T-helper 2 cell treated with Interferon-gamma antibody and Interleukin-4, amounts not matched to agents 5 μg/mL and 100 μg/mL, for 36 hours (primary cell): Measurements from ENCODE around the gene CYBC1.

Experiments
- DNase-seq: peaks from one replicate; pipeline ENCODE4 v3.0.0; 2021; ENCODE audit warnings: low spot score
- H3K27ac Mint-ChIP-seq: one replicate; pipeline ENCODE4 v1.8.0; 2021; ENCODE audit warnings: mild to moderate bottlenecking, mixed read lengths
- H3K27me3 Mint-ChIP-seq: one replicate; pipeline ENCODE4 v1.8.0; 2021; ENCODE audit warnings: low read depth, mixed read lengths
- H3K36me3 Mint-ChIP-seq: one replicate; pipeline ENCODE4 v1.8.0; 2021; ENCODE audit warnings: low read depth, mixed read lengths
- H3K4me1 Mint-ChIP-seq: one replicate; pipeline ENCODE4 v1.8.0; 2021; ENCODE audit warnings: low read depth, mixed read lengths
- H3K4me3 Mint-ChIP-seq: one replicate; pipeline ENCODE4 v1.8.0; 2022; ENCODE audit warnings: mild to moderate bottlenecking, moderate library complexity, mixed read lengths
- H3K9me3 Mint-ChIP-seq: one replicate; pipeline ENCODE4 v1.8.0; 2021; ENCODE audit warnings: mixed read lengths

CYBC1 gene

DNA sequence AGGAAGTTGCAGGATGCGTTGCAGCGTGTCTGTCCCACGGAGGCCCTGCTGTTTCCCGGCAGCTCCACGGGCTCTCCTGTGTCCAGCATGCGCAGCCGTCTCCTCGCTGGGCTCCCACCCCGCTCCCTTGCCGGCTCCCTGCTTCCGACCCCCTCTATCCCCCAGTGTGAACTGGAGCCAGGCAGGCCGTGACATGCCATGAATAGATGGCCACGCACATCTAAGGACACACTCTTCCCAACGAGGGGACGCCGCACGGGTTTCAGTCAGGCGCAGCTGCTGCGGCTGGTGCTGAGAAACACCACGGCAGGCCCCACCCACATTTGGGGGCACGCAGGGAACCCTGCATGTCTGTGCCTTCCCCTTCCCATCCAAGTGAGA lies 41.6 kb downstream of the CYBC1 start:
- Mint-ChIP-seq H3K27me3 (no peaks in the 10 kb centered on the region), H3K36me3 (peaks cover 5% of the 10 kb centered on the region), H3K27ac (no peak overlapping the region), H3K4me3 (no peak overlapping the region), H3K9me3 (no peaks in the 10 kb centered on the region), H3K4me1 (peaks cover 2% of the 10 kb centered on the region)
- DNase-seq = no peak

DNA sequence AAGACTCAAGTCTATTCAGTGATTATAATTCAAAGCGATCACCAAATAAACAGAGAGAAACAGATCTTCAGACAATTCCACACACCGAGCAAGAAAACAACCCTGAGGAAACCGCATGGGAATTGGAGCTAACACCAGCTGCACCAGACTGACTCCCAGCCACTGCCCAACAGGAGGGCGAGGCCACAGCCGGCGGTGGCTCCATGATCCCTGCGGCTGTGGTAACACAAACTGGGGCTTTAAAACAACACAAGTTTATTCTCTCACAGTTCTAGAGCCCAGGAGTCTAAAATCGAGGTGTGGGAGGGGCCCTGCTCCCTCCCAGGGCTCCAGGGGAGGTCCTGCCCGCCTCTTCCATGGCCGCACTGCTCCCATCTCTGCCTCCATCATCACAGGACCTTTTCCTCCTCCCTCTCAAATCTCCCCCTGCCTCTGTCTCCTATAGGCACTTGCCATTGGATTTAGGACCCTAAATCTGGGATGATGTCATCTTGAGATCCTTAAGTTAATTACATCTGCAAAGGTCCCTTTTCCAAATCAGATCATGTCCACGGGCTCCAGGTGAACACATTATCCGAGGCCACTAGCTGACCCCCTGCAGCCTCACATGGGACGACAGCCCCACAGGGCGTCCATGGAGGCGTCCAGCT lies 42.1 kb downstream of the CYBC1 start:
- Mint-ChIP-seq H3K36me3 (peaks cover 8% of the 10 kb centered on the region), H3K27ac (no peak overlapping the region), H3K27me3 (no peaks in the 10 kb centered on the region)

DNA sequence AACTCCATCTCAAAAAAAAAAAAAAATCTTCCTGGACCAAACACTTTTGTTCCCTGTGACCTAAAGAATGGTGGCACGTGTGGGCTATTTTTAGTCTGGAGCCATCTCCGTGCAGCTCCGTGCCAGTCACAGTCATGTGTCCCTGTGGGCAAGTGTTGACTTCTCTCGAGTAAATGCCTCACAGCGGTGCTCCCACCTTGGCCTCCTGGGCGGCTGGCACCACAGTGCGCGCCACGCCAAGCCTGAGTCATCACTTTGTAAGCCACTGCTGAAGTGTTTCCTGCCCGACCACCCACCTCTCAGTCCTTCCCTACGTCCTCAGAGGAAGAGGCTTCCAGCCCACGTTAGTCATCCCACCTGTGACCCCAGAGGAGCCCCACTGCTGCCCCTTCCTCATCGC lies 43.3 kb downstream of the CYBC1 start:
- H3K4me3 Mint-ChIP-seq = no peak overlapping the region
- H3K4me1 Mint-ChIP-seq = no peaks in the 10 kb centered on the region
- no peak overlapping the region for H3K27ac Mint-ChIP-seq
- H3K36me3 Mint-ChIP-seq = peaks cover 13% of the 10 kb centered on the region
- H3K9me3 Mint-ChIP-seq = no peaks in the 10 kb centered on the region
- no peak for DNase-seq
- no peaks in the 10 kb centered on the region for H3K27me3 Mint-ChIP-seq

More for the DNA sequence above, 42.1 kb downstream of the CYBC1 start:
- Mint-ChIP-seq H3K4me3 (no peak overlapping the region), H3K4me1 (peaks cover 2% of the 10 kb centered on the region), H3K9me3 (no peaks in the 10 kb centered on the region)
- DNase-seq = no peak

DNA sequence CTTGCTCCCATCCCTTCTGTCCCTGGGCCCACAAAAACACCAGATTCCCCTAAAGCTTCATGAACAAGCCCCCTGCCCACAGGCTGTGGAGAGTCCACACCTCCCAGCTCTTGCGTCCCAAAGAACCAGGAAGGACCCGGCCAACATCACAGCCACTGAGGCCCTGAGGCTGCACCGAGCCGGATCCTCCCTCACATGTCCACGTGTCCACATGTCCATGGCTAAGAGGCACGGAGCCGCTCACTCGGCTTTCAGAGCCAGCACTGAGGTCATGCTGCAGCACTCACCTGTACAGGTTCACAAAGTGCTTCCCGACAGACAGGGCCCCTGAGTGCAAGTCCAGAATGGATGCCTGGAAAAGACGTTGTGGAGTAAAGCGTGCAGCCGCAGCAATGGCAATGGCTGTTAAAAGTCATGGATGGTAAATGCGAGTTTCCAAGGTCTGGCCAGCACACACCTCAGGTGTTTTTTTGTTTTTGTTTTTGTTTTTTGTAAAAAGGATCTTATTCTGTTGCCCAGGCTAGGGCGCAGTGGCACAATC lies 44.4 kb downstream of the CYBC1 start:
- no peak overlapping the region for H3K4me3 Mint-ChIP-seq
- H3K4me1 Mint-ChIP-seq = peaks cover 2% of the 10 kb centered on the region
- no peaks in the 10 kb centered on the region for H3K9me3 Mint-ChIP-seq
- H3K36me3 Mint-ChIP-seq = peaks cover 15% of the 10 kb centered on the region
- no peak for DNase-seq
- no peak overlapping the region for H3K27ac Mint-ChIP-seq
- no peaks in the 10 kb centered on the region for H3K27me3 Mint-ChIP-seq

DNA sequence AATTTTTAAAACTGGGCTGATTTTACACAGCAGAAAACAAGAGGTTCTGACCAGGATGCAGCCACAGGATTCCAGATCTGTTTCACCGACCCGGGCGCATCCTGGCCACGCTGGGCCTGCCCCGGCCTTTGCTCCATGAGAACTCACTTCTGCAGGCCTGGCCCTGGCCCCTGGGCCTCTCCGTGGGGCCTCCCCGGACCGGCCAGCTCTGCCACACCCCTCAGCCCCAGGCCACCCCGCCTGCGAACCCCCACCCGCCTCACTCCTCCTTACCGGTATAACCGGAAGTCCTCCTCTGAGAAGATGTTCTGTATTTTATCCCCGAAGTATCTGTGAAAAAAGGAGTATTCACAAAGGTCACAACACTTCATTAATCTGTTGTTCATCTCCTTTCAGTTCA lies 45.5 kb downstream of the CYBC1 start:
- Mint-ChIP-seq H3K27me3 (no peaks in the 10 kb centered on the region), H3K27ac (no peak overlapping the region), H3K36me3 (peaks cover 21% of the 10 kb centered on the region), H3K4me1 (peaks cover 10% of the 10 kb centered on the region), H3K9me3 (no peaks in the 10 kb centered on the region), H3K4me3 (no peak overlapping the region)
- no peak for DNase-seq

DNA sequence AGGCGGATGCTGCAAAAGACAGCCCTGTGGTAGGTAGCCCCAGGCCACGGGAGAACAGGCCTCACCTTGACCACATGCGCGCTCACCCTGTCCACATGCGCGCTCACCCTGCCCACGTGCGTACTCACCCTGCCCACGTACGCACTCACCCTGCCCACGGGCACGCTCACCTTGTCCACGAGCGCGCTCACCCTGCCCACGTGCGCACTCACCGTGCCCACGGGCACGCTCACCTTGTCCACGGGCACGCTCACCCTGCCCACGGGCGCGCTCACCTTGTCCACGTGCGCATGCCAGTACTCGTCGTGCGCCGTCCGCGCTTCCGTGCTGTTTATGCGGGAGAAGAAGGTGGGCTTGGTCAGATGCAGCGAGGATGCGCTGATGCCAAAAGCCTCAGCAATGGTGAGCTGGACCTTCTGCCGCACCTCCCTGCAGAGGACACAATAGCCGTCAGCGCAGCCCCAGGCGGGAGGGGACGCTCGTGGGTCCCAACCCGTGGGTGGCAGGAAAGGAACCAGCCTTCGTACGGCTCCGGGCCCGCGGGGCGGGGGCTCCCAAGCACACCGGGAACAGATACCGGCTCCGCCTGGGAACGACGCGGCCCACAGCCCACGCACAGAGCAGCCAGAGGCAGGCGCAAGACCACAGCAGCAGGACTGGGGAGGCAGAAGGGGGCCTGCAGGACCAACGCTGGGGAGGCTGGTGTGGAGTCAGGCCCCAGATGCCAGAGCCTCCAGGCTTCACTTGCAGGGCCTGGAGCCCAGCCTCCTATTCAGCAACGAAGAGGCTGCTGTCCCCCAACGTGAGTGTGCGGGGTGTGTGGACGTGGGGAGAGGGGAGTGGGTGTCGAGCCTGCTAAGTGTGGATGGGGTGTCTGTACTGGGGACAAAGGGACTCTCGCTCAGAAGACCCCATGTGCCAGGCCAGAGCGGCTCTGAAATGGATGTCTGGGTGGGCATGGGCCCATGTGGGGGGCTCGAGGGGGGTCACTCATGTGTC lies 46.6 kb downstream of the CYBC1 start:
- peaks cover 21% of the 10 kb centered on the region for H3K36me3 Mint-ChIP-seq
- peaks cover 10% of the 10 kb centered on the region for H3K4me1 Mint-ChIP-seq
- H3K4me3 Mint-ChIP-seq = no peak overlapping the region

DNA sequence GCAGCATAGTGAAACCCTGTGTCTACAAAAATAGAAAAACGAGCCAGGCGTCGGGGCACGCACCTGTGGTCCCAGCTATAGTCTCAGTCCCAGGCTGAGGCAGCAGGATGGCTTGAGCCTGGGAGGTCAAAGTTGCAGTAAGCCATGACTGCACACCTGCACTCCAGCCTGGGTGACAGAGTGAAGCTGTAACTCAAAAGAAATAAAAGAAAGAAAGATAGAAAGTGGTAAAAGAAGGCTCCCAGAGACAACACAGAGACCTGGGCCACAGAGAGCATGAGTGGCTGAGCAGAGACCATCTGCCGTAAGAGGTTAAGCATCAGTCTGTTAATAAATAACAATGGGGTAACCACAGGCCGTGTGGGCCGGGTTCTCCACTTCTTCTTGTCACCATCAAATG lies 47.7 kb downstream of the CYBC1 start:
- H3K36me3 Mint-ChIP-seq = peaks cover 20% of the 10 kb centered on the region
- H3K4me1 Mint-ChIP-seq = peaks cover 10% of the 10 kb centered on the region
- DNase-seq = no peak
- no peak overlapping the region for H3K27ac Mint-ChIP-seq
- H3K4me3 Mint-ChIP-seq = no peak overlapping the region
- no peaks in the 10 kb centered on the region for H3K27me3 Mint-ChIP-seq
- H3K9me3 Mint-ChIP-seq = no peaks in the 10 kb centered on the region

More for the DNA sequence above, 46.6 kb downstream of the CYBC1 start:
- no peaks in the 10 kb centered on the region for H3K9me3 Mint-ChIP-seq
- H3K27ac Mint-ChIP-seq = no peak overlapping the region
- DNase-seq = no peak
- no peaks in the 10 kb centered on the region for H3K27me3 Mint-ChIP-seq

DNA sequence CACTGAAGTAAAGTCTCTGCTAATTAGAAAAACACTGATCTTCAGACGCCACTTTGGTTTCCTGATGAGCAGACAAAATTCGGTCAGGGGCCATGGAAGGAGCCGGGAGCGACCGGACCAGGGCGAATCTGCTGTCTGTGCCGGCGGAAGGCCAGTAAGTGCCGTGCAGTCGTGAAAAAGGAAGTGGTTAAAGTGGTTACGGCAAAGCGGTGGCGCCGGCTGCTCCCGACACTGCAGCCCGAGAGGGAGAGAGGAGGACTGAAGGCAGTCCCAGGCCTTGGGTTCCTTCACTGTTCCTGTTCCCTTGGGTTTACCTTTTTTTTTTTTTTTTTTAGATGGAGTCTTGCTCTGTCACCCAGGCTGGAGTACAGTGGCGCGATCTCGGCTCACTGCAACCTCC lies 49.7 kb downstream of the CYBC1 start:
- no peaks in the 10 kb centered on the region for H3K27me3 Mint-ChIP-seq
- peaks cover 10% of the 10 kb centered on the region for H3K4me1 Mint-ChIP-seq
- H3K9me3 Mint-ChIP-seq = no peaks in the 10 kb centered on the region
- peak overlapping the region; percentile 85 for H3K4me3 Mint-ChIP-seq
- DNase-seq = peak; percentile 65
- peak overlapping the region; percentile 90 for H3K27ac Mint-ChIP-seq
- peaks cover 18% of the 10 kb centered on the region for H3K36me3 Mint-ChIP-seq

DNA sequence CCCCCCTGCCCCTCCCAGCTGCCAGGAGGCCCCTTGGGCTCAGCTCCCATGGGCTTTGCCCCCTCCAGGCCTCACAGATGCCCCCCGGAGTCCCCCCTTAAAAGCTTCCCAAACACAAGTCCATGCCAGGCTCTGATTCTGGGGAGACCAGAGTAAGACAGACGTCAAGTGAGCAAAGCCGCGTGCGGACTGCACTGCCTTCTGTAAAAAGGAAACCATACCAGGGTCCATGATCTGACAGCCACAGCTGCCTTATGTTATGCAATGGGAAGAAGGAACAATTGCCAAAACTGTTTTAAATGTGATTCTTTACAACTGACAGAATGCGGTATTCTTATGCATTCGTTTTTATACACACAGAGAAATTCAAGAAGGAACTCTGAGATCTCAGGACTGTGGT lies 50.3 kb downstream of the CYBC1 start:
- H3K4me1 Mint-ChIP-seq = peaks cover 10% of the 10 kb centered on the region
- H3K27ac Mint-ChIP-seq = peak overlapping the region; percentile 15
- peak overlapping the region; percentile 30 for H3K4me3 Mint-ChIP-seq
- DNase-seq = no peak
- H3K36me3 Mint-ChIP-seq = peaks cover 17% of the 10 kb centered on the region
- no peaks in the 10 kb centered on the region for H3K27me3 Mint-ChIP-seq
- no peaks in the 10 kb centered on the region for H3K9me3 Mint-ChIP-seq

DNA sequence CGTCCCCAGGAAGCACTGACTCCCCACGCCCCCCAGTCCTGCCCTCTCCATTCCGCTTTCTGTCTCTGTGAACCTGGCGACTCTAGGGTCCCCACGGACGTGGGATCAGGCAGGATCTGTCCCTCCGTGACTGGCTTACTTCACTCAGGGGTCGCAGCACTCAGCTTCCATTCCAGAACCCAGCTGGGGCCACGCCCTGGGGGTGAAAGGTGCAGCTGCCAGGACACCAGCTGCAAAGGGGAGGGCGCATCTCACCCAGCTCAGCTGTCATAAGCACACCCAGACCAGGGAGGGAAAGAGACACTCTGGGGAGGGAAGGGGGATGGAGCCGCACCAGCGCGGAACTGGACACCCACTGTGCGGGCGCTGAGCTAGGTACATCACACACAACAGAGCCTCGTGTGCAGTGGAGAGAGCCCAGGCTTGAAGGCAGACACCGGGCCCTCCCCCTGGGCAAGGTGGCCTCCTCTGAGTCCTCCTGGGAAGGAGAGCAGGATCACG lies 50.9 kb downstream of the CYBC1 start:
- no peaks in the 10 kb centered on the region for H3K27me3 Mint-ChIP-seq
- H3K9me3 Mint-ChIP-seq = no peaks in the 10 kb centered on the region
- DNase-seq = no peak
- H3K4me3 Mint-ChIP-seq = no peak overlapping the region
- peaks cover 10% of the 10 kb centered on the region for H3K4me1 Mint-ChIP-seq
- peaks cover 17% of the 10 kb centered on the region for H3K36me3 Mint-ChIP-seq
- H3K27ac Mint-ChIP-seq = no peak overlapping the region

DNA sequence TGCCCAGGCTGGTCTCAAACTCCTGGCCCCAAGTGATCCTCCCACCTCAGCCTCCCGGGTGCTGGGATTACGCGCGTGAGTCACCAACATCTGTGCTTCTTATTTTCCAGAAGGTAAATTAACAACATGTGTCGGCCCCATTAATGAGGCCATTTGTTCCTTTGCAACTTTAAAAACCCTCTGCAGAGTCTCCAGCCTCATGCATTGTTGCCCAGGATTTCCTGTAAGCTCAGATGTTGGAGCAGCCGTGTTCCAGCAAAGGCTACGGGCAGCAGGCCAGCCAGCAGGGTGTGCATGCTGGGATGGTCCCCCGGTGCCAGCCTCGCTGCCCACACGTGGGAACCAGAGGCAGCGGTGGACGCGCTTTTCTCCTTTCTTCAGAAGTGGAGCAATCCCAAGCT lies 51.5 kb downstream of the CYBC1 start:
- H3K4me3 Mint-ChIP-seq = no peak overlapping the region
- DNase-seq = no peak
- H3K36me3 Mint-ChIP-seq = peaks cover 17% of the 10 kb centered on the region
- H3K27me3 Mint-ChIP-seq = no peaks in the 10 kb centered on the region
- no peak overlapping the region for H3K27ac Mint-ChIP-seq
- peaks cover 10% of the 10 kb centered on the region for H3K4me1 Mint-ChIP-seq
- no peaks in the 10 kb centered on the region for H3K9me3 Mint-ChIP-seq

DNA sequence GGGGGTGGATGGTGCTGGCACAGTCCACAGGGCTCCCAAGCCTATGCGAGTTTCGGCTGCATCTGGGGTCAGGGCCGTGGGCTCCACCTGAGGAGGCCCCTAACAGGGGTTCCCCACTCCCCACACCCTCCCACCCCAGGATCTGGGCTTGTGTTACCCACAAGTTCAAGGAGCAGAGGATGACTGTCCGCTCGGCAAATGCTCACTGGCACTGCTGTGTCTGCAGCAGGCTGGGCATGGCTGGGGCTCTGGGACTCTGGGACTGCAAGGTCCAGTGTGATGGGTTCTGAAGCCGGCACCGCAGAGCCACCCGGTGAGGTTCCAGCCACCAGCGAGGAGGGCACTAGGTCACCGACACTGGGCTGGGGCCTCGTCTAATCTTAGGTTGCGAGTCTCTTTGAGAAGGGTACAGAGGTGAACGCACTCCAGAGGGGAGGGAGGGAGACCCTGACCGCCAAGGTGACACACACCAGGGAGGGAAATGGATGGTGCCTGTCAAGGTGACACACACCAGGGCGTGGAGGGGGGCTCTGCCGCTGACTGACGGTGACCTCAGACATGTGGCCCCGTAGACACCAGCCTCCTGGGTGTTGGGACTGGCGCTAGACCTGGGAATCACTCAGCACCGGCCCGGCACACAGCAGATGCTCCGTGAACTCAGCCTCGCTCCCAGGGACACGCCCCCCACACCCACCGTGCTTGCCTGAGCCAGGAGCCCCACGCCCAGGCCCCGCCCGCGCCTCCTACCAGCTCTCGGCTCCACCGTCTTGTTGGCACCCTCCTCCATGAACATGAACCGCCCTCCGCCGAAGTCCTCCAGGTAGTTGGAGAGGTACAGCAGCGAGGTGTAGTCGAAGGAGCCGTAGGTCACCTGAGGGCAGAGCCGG lies 52.9 kb downstream of the CYBC1 start:
- Mint-ChIP-seq H3K27ac (no peak overlapping the region), H3K9me3 (no peaks in the 10 kb centered on the region), H3K36me3 (peaks cover 9% of the 10 kb centered on the region), H3K4me1 (peaks cover 10% of the 10 kb centered on the region), H3K27me3 (no peaks in the 10 kb centered on the region), H3K4me3 (no peak overlapping the region)
- DNase-seq = no peak

DNA sequence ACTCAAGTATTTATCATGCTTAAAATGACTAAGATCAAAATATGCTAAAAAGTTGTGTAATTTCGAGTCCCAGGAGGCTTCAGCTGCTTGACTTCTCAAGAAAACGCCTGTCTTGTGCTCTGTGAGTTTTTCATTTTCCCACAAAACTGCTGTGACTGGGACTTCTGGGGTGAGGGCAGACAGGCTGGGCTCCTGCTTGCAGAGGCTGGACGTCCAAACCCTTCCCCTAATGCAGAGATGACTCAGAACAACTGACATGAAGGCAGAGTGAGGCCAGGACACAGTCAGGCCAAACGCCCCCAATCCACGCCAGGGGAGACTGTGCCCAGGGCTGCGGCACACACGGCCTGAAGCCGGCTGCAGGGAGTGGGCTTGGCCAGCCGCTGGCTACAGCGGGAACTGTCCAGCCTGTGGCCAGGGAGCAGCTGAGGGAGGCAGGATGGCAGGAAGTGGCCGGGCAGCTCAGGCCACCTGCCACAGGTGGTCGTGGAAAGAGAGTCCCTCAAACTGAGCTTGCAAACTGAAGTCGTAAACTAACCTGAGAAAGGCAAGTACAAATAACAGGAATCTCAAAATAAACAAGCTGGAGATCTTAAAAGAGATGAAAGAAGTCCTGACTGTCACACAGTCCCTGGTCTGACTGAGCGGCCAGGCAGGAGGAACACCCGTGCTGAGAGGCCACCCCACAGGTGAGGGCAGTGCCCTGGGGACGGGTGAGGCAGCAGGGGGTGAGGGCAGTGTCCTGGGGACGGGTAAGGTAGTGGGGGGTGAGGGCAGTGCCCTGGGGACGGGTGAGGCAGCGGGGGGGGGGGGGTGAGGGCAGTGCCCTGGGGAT lies 53.7 kb downstream of the CYBC1 start:
- H3K4me1 Mint-ChIP-seq = peaks cover 10% of the 10 kb centered on the region
- H3K9me3 Mint-ChIP-seq = no peaks in the 10 kb centered on the region
- peaks cover 8% of the 10 kb centered on the region for H3K36me3 Mint-ChIP-seq
- H3K27me3 Mint-ChIP-seq = no peaks in the 10 kb centered on the region
- DNase-seq = no peak
- H3K27ac Mint-ChIP-seq = no peak overlapping the region
- no peak overlapping the region for H3K4me3 Mint-ChIP-seq
